Measurements from ENCODE around the gene SMDT1.
"Not testable (repeated sequence)": the region's sequence is repeated elsewhere in the genome, so short reads cannot be mapped to it uniquely, and the experiment has no call there.

Gene SMDT1

DNA sequence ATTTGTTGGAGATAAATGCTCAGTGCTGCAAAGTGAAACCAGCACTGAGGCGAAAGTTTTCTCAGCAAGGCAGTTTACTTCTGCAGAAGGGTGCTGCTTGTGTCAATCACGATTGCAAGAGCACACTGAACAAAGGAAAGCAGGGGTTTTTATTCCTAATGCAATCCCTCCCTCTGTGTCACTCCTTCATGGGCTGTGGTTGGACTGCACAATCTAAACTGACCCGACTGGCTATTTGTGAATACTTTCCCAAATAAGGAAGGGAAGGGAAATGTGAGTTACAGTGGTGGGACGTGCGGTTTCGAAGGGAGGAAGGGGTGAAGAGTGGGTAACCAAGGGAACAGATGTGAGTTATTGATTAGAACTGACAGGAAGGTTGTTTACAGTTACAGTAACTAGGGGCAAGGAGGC is 35.9 kb downstream of the SMDT1 start:
- not testable (repeated sequence) for DNase-seq

DNA sequence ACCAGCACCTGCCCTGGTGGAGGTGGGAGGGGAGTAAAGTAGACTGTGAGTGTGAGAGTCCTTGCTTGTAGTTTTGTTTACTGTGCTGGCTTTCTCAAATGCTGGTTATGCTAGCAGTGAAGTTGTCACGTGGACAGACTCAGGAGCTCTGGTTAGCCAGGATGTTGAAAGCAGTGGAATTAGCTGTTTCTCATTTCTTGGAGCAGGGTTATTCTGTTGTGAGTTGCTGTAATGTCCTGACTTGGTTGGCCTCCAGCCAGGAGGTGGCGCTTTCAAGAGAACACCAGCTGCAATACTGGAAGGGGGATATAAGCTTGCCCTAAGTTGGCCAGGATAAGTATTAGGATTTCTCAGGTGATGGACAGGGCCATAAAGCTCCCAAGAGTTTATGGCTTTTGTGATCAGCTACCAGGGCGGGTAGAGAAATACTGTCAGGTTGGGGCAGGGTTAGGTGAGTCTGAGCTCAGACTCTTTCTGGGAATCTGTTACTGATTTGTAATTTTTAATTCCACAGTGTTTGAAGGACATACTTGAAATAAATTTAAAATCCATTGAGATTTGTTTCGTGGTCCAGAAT is 37.4 kb downstream of the SMDT1 start:
- no peak for DNase-seq

DNA sequence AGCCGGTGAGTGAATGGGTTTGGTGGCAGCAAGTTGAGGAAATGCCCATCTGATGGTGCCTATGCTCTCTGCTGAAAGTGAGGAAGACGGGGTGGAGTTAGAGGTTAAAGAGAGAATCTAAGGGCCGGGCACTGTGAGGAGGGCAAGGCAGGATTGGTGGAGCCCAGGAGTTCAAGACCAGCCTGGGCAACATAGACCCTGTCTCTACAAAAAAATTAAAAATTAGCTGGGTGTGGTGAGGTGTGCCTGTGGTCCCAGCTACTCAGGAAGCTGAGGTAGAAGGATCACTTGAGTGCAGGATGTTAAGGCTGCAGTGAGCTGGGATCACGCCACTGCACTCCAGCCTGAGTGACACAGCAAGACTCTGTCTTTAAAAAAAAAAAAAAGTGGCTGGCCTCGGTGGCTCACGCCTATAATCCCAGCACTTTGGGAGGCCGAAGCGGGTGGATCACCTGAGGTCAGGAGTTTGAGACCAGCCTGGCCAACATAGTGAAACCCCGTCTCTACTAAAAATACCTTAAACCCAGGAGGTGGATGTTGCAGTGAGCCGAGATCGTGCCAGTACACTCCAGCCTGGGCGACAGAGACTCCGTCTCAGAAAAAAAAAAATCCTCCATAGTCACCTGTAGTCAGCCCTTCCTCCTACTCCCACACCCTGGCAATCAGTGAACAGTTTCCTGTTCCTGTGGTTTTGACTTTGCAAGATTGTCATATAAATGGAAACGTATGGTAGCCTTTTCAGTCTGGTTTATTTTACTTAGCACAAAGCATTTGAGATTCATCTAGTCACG is 40.9 kb downstream of the SMDT1 start:
- DNase-seq, result not testable (repeated sequence)

DNA sequence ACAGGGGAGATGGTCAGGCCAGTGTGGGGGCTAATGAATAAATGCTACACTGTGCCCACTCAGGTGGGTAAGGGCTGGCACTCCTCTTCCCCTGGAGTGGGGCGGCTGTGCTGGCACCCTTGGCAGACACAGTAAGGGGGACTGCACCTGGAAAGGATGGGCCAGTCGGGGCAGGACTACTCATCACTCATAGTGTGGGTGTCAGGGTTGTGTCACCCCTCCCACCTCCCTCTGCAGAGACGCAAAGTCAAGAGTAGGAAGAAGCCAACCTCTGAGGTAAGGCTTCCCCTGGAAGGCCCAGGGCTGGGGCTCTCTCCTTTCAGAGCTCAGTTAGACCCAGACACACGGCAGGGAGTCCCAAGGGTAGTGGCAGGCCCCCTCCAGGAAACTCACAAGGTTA is 44.0 kb downstream of the SMDT1 start:
- DNase-seq, result not testable (repeated sequence)

DNA sequence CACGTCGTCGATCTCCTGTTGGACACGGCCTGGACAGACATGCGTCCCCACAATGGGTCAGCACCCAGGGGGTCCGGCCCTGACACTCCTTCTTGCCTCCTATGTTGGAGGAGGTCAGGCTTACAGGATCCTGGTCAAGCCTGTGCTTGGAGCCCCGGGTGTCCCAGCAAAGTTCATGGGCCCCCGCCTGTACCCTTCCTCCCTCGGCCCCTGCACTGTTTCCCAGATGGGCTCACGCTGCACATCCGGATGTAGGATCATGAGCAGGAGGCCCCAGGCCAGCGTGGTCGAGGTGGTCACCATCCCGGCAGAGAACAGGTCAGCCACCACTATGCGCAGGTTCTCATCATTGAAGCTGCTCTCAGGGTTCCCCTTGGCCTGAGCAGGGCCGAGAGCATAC is 48.1 kb downstream of the SMDT1 start:
- no peak for DNase-seq

DNA sequence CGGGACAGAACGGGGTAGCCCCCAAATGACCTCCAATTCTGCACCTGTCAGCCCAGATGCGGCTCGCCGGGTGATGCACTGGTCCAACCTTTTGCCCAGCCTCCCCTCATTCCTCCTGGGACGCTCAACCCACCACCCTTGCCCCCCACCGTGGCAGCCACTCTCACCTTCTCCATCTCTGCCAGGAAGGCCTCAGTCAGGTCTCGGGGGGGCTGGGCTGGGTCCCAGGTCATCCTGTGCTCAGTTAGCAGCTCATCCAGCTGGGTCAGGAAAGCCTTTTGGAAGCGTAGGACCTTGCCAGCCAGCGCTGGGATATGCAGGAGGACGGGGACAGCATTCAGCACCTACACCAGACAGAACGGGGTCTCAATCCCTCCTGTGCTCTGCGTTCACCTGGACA is 48.5 kb downstream of the SMDT1 start:
- not testable (repeated sequence) for DNase-seq

DNA sequence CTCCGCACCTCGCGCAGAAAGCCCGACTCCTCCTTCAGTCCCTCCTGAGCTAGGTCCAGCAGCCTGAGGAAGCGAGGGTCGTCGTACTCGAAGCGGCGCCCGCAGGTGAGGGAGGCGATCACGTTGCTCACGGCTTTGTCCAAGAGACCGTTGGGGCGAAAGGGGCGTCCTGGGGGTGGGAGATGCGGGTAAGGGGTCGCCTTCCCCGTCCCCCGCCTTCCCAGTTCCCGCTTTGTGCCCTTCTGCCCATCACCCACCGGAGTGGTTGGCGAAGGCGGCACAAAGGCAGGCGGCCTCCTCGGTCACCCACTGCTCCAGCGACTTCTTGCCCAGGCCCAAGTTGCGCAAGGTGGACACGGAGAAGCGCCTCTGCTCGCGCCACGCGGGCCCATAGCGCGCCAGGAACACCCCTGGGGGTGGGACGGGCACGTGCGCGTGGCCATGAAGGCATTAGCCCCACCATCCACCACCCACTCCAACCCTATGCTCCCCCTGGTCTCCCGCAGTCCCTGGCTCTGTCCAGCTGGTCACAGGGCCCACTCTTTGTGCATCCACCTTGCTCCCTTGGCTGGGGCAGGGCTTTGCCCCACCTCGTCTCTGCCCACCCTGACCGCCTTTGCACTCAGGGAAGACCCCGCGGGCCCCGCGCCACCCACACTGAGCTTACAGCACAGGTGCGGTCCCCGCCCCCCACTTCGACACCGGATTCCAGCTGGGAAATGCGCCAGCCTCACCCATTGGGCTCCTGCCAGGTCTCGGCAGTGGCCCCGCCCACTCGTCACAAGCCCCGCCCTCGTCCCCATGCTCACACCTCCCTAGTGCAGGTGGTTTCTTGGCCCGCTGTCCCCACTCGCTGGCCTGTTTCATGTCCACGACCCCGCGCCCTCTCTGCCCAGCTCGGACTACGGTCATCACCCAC is 49.5 kb downstream of the SMDT1 start:
- not testable (repeated sequence) for DNase-seq

DNA sequence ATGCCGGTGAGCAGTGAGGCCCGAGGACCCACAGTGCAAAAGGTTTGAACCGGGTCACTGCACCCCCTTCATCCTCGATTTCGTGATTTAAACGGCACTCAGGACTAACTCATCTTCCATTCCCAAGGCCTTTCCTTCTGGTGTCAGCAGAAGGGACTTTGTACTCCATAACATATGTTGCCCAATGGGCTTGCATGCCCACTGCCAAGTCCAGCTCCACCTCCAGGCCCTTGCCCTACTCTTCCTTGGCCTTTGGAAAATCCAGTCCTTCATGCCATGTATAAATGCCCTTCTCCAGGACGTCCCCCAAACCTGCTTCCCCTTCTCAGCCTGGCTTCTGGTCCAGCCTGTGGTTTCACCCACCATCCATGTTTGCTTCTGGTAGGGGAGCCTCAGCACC is 50.7 kb downstream of the SMDT1 start:
- not testable (repeated sequence) for DNase-seq

DNA sequence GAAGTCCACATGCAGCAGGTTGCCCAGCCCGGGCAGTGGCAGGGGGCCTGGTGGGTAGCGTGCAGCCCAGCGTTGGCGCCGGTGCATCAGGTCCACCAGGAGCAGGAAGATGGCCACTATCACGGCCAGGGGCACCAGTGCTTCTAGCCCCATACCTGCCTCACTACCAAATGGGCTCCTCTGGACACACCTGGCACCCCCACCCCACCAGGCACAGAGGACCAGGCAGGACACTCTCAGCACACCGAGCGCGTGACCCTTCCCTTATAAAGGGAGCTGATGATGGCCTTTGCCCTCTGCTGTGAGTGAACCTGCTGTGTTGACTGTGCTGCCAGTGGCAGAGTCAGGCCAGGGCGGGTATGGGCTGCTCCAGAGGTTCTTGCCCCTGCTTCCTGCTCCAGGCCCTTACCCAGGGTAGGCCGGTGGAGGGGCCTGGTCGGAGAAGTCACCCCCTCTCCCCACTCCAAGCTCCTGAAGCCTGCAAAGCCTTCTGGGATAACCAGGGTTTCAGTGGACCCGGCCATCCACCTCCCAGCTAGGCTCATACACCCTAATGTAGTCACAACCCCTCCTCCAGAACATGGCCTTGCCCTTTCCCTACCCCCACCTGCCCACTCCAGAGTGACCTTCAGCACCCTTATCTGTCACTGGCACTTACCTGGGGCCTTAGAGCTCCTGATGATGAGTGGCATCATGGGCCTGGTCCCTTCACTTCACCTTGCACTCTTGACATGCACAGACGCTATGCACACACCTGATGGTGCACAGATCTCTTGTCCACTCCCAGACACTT is 51.3 kb downstream of the SMDT1 start, which contains the start of gene CYP2D6:
TSS of gene CYP2D6 (minus strand) at position 172 of the 793 bp plus-strand sequence. CDS start at position 153, 19 bp downstream.
- DNase-seq, result not testable (repeated sequence)

DNA sequence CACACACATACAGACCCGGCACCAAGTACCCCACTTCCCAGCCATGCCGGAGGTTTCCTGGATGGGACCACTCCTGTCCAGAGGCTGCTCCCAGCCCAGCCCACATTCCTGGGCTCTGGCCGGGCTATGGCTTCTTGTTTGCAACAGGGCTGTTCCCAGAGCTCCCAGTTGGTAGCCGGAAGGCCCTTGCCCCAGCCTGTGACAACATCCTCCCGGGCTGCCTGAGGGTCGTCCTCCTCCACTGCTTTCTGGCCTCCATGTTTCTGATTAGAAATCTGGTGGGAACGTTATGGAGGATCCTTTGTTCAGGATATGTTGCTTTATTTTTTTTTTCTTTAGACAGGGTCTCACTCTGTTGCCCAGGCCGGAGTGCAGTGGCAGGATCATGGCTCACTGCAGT is 52.1 kb downstream of the SMDT1 start:
- DNase-seq, result no peak

DNA sequence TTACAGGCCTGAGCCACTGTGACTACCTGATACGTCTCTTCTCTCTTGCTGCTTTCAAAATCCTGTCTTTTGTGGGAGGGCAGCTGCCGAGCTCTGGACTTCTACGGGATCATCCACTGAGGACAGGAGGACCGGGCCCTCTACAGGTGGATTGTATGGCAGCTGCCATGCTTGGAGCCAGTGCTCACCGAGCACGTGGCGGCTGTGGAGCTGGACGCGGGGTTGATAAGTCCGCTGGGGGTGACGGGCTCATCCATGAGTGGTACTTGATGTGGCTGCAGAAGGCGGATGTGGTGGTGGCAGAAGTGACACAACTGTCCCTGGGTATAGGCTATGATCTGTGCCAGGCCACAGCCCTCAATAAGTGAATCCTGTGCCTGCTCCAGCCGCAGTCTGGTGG is 53.0 kb downstream of the SMDT1 start:
- DNase-seq, result no peak
